NK-92 (cell line): ENCODE data around the gene DHX30.
"Not testable (repeated sequence)": the region's sequence is repeated elsewhere in the genome, so short reads cannot be mapped to it uniquely, and the experiment has no call there.

ENCODE experiments used
- DNase-seq: peaks from one replicate; lab custom pipeline; 2025; ENCODE audit not compliant: unreplicated experiment; lab: John Stamatoyannopoulos, UW

DHX30 gene

DNA sequence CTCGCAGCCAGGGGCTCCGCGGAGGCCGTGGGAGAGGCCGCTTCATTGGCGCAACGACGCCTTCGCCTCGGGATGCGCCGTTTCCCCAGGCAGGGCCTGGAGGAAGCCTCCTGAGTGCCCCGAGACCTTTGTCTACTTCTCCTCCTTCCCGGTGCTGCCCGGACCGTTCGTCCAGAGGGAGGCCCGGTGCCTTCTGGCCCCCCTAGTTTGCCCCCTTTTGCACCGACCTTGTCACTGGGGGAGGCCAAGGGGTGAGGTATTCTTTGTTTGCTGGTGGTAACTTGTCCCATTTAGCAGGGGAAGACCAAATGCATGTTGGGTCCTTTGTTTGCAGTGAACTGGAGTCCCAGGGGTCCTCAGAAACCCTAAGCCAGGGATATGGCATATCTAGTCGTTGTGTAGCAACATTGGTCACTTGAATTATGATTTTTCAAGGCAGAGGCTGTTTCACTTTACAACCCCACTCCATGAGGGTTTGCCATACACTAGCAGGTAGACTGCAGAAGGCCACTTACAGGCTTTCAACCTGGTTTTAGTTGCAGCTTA is 615 bp downstream of the DHX30 start:
- no peak for DNase-seq

DNA sequence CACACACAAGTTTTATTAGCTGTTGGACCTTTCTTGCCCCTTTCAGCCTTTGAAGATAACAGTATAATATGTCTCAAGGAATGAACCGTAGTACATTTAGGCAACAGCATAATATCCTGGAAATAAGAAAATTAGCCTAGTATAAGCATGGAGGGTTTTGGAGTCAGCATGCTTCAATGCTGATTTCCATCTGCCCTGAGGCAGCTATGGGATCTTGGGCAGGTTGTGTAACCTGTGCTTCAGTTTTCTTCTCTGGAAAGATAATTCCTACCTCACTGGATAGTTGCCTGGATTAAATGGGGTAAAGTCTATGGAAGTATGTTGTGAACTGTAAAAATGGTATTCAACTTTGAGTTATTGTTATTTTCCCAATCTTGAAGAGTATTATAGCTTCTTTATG is 1.6 kb downstream of the DHX30 start:
- no peak for DNase-seq

DNA sequence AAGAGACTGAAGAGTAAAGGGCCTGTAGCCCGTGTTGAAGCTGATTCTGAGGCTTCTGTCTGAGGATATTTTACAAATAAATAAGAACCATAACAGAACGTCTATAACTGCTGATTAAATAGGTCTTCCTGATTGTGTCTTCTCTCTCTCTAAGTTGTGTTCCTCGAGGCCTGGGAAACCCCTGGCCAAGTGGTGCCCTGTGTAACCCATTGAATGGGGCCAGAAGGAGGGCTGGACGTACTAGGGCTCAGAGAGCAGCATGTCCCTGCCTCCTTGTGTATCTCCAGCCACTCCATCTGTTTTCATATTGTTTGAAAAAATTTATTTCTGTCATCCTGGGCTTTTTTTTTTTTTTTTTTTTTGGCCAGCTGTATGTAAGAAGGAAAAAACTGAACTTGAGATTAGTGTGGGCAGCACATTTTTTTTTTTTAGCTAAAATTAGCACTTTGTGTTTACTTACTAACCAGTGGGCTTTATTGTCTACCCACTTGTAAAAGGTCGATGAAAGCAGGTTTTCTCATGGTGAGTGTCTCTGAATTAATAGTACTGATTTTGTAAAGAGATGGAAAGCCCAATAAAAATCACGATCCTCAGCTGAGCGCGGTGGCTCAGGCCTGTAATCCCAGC is 10.7 kb downstream of the DHX30 start:
- no peak for DNase-seq

DNA sequence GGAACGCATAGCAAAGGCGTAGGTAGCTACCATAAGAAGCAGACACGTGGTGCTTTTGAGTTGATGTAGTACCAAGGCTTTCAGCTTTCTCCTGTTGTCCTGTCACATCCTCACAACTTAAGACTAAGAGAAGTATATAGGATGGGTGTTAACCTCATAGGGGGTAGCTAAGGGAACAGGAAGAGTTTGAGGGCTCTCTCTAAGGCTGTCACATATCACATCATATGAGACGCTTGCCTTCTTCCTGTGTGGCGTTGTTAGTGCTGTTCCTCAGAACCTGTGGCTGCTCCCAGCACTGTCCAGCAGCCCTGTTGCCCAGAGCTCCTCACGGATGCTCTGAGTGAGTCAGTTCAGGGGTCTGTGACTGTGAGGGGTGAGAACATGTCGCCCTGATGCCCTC is 14.7 kb downstream of the DHX30 start:
- DNase-seq = no peak

DNA sequence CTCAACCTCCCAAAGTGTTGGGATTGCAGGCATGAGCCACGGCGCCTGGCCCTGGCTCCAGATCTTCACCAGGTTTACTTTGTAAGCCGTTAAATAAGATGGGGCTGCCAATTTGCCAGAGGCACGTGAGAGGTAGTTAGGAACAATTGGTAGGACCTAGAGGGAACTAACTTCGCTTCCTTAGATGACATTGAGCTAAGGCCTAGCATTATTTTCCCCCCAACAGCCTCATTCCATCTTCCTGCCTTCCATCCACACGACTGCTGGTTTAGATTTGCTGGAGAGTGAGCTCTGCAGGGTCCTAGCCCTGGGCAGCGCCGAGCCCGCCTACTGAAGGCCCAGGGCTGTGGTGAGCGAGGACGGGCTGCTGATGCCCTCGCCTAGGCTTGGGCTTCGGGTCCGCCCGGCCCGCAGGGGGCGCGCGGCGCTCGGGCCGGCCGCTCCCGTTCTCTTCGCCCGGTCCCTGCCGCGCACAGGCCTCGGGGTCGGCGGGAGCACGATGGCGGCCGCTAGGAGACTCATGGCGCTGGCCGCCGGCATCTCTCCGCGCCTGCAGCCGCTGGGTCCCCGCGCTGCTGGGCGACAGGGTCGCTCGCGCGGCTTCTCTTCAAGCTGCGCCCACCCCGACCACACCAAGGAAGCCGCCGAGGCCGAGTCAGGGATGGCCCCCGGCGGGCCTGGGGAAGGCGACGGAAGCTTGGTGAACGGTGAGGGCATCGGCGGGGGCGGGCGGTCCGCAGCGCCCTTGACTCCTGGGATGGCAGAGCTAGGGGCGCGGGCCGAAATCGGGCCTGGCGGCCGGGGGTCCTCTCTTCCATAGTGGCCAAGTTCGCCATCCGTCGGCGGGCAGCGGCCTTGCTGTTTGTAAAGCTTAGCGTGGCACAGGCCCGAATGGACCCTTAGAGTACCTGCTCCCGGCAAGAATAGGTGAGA is 21.9 kb downstream of the DHX30 start:
- no peak for DNase-seq

DNA sequence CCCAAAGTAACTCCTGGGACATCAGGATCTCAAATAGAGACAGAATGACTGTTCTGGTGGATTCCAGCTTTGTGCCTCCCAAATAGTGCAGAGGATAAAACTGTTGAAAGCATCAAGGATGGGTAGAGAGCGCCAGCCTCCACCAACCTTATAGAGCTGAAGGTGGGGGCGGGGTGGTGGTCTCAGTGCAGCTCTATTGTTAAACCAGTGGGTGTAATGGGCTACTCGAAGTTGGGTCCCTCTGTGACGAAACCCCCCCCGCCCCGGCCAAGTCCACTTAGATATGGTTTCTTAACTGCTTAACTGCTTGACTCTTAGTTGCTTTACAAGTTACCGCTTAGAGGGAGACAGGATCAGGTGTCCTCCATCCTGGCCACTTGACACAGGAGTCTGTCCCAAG is 22.7 kb downstream of the DHX30 start:
- no peak for DNase-seq

DNA sequence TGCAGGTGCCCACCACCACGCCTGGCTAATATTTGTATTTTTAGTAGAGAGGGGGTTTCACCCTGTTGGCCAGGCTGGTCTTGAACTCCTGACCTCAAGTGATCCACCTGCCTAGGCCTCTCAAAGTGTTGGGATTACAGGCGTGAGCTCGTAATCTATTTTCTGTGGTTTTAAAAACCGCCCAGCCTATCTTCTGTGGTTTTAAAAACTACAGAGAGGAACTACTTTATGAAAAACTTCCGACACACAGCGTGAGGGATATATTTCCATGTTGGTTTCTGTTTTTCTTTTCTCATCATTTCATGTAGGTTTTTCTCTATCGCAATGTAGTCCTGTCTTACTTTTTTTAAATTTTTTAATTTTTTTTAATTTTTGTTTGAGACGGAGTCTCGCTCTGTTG is 26.5 kb downstream of the DHX30 start:
- DNase-seq = not testable (repeated sequence)

DNA sequence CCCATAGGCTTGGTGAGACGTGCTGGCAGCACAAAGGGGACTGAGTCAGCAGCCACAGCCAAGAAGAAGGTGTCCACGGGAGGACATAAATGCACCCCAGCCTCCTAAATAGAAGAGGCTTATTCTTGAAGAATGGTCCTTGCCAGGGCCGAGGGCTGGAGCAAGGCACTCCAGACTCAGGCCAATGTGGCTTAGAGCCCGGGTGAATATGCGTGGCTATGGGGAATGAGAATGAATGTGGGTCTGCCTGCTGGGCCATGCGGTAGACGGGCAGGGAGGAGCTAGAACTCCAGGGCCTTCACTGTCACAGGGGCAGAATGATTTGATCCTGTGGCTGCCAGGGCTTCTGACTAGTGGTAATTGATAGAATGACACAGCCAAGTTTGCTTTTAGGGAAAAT is 34.0 kb downstream of the DHX30 start:
- DNase-seq = no peak

DNA sequence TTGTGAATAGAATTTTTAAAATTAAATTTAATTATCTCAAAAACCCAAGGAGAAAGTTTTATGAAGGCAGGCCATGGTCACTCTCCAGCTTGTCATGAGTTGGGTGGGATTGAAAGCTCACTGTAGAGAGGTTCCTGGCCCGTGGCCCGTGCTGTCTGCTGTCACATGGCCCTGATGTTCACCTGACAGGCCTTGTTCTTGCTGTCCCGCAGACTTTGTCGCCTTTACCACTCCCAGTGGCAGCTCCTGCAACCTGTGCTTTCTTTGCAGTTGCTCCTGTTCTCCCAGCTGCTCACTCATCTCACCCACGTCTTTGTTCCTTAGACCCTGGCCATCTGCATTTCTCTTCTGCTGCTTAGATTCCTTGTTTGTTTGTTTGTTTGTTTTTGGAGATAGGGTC is 35.6 kb downstream of the DHX30 start:
- DNase-seq = no peak

DNA sequence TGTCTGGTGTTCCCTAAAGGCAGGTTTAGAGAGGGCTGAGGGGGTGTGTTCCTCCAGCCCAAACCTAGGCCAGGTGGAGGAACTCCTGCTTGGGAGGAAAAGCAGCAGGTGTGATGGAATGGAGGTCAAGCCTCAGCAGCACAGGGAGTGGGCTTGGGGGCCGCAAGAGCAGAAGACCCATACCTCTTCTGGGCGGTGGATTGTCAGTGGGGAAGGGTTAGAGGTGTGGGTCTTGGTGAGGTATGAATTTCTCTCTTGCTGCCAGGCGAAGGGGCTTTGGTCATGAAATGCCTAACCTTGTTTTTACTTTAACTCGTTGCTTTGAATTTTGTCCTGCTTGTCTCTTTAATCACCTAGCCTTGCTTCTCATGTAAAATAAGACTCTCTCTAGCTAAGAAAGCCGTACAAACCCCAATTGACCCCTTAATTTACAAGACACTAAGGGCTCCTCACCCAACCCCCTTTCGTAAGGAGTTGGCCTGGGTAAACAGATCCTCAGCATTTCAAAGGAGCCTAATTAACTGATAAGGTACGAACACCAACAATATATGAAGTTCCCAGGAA is 38.9 kb downstream of the DHX30 start:
- DNase-seq = no peak

DNA sequence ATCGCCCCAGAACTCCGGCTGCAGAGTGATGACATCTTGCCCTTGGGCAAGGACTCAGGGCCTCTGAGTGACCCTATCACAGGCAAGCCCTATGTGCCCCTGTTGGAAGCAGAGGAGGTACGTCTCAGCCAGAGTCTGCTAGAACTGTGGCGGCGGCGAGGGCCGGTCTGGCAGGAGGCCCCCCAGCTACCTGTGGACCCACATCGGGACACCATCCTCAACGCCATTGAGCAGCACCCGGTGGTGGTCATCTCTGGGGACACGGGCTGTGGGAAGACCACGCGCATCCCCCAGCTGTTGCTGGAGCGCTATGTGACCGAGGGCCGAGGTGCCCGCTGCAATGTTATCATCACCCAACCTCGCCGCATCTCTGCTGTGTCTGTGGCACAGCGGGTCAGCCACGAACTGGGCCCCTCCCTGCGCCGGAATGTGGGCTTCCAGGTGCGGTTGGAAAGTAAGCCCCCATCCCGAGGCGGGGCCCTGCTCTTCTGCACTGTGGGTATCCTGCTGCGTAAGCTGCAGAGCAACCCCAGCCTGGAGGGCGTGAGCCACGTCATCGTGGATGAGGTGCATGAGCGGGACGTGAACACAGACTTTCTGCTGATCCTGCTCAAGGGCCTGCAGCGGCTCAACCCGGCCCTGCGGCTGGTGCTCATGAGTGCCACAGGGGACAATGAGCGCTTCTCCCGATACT is 43.4 kb downstream of the DHX30 start:
- no peak for DNase-seq

DNA sequence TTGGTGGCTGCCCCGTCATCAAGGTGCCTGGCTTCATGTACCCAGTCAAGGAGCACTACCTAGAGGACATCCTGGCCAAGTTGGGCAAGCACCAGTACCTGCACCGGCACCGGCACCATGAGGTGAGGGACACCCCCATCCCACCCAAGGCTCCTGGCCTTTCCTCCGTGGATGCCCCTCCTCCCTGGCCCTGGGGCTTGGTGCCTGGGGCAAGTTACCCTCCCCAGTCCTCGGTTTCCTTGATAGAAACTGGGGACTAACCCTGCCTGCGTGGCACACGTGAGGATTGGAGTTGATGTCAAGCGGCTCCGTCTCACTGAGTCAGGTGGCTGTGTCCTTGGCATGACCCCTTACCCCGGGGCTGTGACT is 43.9 kb downstream of the DHX30 start:
- no peak for DNase-seq

DNA sequence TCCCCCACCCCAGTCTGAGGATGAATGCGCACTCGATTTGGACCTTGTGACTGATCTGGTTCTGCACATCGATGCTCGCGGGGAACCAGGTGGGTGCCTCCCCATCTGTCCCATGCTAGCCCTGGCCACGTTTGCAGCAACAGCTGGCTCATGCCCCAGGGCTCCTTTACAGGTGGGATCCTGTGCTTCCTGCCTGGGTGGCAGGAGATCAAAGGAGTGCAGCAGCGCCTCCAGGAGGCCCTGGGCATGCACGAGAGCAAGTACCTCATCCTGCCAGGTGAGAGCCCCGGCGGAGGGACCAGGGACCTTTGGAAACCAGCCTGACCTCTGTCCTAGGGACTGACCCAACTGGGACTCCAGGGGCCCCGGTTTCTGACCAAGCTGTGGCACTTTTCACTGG is 44.3 kb downstream of the DHX30 start:
- DNase-seq = no peak

DNA sequence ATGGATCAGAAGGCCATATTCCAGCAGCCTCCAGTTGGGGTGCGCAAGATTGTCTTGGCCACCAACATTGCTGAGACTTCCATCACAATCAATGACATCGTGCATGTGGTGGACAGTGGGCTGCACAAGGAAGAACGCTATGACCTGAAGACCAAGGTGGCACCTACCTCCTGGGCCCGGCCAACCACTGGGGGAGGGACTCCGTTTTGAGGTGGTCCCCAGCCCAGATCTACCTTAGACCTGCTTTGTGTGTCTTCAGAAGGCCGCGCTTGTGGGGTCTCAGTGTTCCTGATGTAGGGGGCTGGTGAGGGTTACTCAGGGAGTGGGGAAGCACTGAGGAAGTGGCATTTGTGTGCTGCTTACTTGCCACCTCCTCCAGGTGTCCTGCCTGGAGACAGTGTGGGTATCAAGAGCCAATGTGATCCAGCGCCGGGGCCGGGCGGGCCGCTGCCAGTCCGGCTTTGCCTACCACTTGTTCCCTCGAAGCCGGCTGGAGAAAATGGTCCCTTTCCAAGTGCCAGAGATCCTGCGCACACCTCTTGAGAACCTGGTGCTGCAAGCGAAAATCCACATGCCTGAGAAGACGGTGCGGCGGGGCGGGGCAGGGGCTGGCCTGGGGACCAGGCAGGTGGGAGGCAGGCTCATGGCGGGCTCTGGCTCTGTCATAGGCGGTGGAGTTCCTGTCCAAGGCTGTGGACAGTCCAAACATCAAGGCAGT is 45.0 kb downstream of the DHX30 start:
- no peak for DNase-seq

DNA sequence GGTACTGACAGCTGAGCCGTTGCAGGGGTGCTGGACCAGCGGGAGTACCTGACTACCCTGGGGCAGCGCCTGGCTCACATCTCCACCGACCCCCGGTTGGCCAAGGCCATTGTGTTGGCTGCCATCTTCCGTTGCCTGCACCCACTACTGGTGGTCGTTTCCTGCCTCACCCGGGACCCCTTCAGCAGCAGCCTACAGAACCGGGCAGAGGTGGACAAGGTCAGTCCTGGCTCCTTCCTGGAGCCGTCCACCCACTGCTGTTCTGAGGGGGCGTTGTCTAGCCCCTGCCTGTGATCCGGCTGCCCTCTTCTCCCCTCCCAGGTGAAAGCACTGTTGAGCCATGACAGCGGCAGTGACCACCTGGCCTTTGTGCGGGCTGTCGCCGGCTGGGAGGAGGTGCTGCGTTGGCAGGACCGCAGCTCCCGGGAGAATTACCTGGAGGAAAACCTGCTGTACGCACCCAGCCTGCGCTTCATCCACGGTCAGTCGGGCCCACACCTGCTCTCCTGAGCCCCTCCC is 45.7 kb downstream of the DHX30 start:
- no peak for DNase-seq

DNA sequence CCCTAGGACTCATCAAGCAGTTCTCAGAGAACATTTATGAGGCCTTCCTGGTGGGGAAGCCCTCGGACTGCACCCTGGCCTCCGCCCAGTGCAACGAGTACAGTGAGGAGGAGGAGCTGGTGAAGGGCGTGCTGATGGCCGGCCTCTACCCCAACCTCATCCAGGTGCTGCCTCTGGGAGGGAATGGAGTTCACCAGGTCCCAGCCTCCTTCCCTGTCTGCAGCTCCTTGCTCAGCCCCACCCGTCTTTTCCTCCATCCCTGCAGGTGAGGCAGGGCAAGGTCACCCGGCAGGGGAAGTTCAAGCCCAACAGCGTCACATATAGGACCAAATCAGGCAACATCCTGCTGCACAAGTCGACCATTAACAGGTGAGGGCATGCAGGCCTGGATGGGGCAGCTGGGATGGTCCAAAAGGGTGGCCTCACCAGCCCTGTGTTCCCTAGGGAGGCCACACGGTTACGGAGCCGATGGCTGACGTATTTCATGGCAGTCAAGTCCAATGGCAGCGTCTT is 46.3 kb downstream of the DHX30 start:
- DNase-seq = no peak

DNA sequence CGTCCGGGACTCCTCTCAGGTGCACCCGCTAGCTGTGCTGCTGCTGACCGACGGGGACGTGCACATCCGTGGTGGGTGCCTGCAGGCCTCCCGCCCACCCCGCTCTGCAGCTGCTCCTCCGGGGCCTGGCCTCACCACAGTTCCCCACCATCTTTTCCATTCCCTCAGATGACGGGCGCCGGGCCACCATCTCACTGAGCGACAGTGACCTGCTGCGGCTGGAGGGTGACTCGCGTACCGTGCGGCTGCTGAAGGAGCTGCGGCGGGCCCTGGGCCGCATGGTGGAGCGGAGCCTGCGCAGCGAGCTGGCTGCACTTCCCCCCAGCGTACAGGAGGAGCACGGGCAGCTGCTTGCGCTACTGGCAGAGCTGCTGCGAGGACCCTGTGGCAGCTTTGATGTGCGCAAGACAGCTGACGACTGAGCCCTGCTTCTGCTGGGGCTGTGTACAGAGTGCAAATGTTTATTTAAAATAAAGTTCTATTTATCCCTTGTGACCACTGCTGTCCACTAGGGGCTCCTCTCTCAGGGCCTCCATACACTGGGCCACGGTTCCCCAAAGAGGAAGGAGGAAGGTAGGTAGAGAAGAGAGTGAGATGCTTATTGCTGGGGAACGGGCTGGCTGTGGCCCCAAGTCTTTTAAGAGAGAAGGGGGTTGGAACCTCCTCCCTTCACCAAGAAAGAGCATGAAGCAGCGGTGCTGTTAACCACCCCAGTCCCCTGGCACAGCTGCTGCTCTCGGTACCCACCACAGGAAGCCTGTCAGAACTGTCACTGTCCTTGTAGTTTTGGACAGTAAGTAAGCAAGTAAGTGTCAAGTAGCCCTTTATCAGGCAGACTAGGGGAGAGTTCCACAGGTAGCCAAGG is 47.0 kb downstream of the DHX30 start:
- DNase-seq = no peak

DNA sequence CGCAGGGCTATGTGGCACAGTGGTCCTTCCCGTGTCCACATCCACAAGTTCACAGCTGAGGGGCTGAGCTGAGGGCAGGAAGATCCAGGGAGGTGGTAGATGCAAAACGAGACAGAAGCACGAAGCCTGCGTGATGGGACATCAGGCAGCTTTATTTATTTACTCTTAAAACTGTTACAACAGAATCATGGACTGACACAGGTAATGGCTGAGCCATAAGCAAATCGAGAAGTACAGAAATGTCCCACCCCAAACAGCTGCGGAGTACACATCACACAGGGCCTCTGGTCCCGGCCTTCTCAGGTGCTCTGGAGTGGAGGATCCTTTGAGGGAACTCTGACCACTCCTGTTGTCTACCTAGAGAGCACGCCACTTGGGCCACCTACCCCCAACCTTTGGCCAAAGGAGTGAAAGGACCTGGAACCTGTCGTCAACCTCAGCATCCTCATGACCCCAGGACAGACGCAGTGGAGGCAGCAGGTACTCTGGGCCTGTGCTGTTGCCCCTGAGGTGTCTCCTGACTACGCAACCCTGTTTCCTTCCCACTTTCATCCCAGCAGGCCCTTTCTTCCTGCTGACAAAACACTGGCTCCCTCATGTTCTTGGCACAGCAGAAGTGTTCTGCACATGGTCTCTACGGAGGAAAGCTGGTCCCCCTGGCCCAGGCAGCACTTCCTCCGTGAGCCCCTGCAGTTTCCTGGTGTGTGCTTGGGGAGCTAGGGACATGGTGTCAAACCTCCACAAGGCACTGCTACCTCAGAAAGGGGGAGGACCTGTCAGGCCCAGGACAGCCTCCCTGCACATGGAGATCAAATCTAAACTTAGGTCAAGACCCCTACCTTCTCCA is 47.8 kb downstream of the DHX30 start:
- DNase-seq = no peak
